Ovary (tissue), 9 donors: ENCODE measurements around the gene SKI. TPM values are rescaled to one million over a fixed set of nuclear protein-coding genes. Genes with fewer than 3 reads are reported as not detected.

Experiments
- DNase-seq, 5 donors: peaks; one replicate each; pipeline ENCODE4 v3.0.0-alpha.2; 2019 to 2020
- H3K27ac ChIP-seq, 2 donors: fragments of 200-600 bp; one replicate each; pipeline versions ENCODE4 v1.5.1 to v1.8.0; 2019 to 2022
- H3K27me3 ChIP-seq: fragments of 200-600 bp; one replicate; pipeline ENCODE4 v1.8.0; 2022
- H3K36me3 ChIP-seq: fragments of 200-600 bp; sonication (generic); one replicate; pipeline ENCODE4 v1.5.1; 2019
- H3K4me1 ChIP-seq: one replicate; pipeline ENCODE4 v1.8.1; 2013; ENCODE audit warnings: mild to moderate bottlenecking, moderate library complexity; ENCODE audit not compliant: insufficient read depth
- H3K4me3 ChIP-seq: fragments of 200-600 bp; sonication (generic); one replicate; pipeline ENCODE4 v1.5.1; 2017
- H3K9me3 ChIP-seq, 2 donors: fragments of 200-600 bp in 1 of 2; sonication (generic) in 1 of 2; one replicate each; pipeline versions ENCODE4 v1.5.1 to v1.8.1; 2013 to 2019; ENCODE audit warnings: mild to moderate bottlenecking in 1 of 2, moderate library complexity in 1 of 2
- EP300 ChIP-seq: sonication (generic); formaldehyde crosslinking; IDR thresholded peaks from one replicate; pipeline ENCODE4 v1.6.1; 2017; ENCODE audit warnings: antibody characterized with exemption
- POLR2A ChIP-seq: fragments of 450-650 bp; IDR thresholded peaks from one replicate; pipeline ENCODE4 v1.6.1; 2017; ENCODE audit warnings: antibody characterized with exemption, mild to moderate bottlenecking, moderate library complexity
- WGBS, 3 donors: extraction: QIAGEN DNeasy Blood & Tissue Kit in 1 of 3; methylation state at CpG; one replicate each; pipeline versions ENCODE4 v1.1.5 to v1.1.7; 2013 to 2017; 5-methylcytosine and 5-hydroxymethylcytosine counted together
- intact Hi-C, 4 donors: fragments of 100-400 bp; cut with DNase I; formaldehyde crosslinking; loops; one replicate each; pipeline versions ENCODE4 v1.11.0 to v1.15.1; 2022 to 2023
- polyA plus RNA-seq, 2 donors: library from polyadenylated mRNA; stranded (reverse); fragments of 200-250 nt in 1 of 2; fragments of 350-450 nt in 1 of 2; fragmentation: Illumina TruSeq in 1 of 2; extraction: RNeasy Lipid Tissue Mini Kit (QIAGEN cat#74804) in 1 of 2; gene quantifications; one replicate each; pipeline ENCODE4 v1.2.3, GENCODE V29; 2013 to 2014
- total RNA-seq, 7 donors: library from RNA; depleted of rRNA in 2 of 7; stranded (reverse); fragments of >200 nt in 2 of 7; fragmentation: NEBNext Ultra II Directional in 3 of 7; extraction: Animal tissue kit (Norgen Biotek cat#: 25700) in 3 of 7; gene quantifications; one replicate each; pipeline versions ENCODE4 v1.1.0 to v1.2.4, GENCODE V29; 2016 to 2023
- TF ChIP-seq, protein P1 (sequence below), 3 donors: fragments of 450-650 bp in 2 of 3; fragments of 200-600 bp in 1 of 3; IDR thresholded peaks; one replicate each; pipeline versions ENCODE4 v1.5.1 to v1.8.0; 2016 to 2022; ENCODE audit warnings: antibody characterized with exemption in 3 of 3, mild to moderate bottlenecking in 1 of 3
- donor health status: DM: no; HTN: no; CAD: no; lungs with moderate emphysema.
- donor health status: DM: no; HTN: no; CAD: no.
- donor health status: Bipolar disorder and iron deficiency.
- donor health status: DM: yes; HTN: yes; CAD: no.
- donor health status: DM: no; HTN: no; CAD: no.
- donor health status: DM: yes; HTN: yes; CAD: no.

The SKI gene
- total and polyA plus RNA-seq, 9 donors: 27.8 to 109 (median 79.1) TPM

- H3K27me3 ChIP-seq: no peaks in the 10 kb centered on the region
- peak in 2 of 5 donors; percentile 14 to 30 for DNase-seq
Measured at GRCh38 chr1:2356911-2357845, 129.1 kb downstream of the SKI start.

GRCh38 chr1:2358072-2358471 lies 130.0 kb downstream of the SKI start:
- peak in 1 of 5 donors; percentile 29 for DNase-seq
- intact Hi-C loops: no loop called here
- Histone ChIP-seq H3K27me3 (no peaks in the 10 kb centered on the region), H3K4me1 (no peaks in the 10 kb centered on the region), H3K36me3 (no peaks in the 10 kb centered on the region), H3K27ac (no peak overlapping the region), H3K9me3 (no peaks in the 10 kb centered on the region), H3K4me3 (no peak overlapping the region)
- WGBS, 3 donors: 84 to 89% (median 87%) methylated on average over 13 of the region's 13 CpGs
- TF ChIP-seq EP300 (no peak), POLR2A (no peak)
- TF ChIP-seq, protein P1, sequence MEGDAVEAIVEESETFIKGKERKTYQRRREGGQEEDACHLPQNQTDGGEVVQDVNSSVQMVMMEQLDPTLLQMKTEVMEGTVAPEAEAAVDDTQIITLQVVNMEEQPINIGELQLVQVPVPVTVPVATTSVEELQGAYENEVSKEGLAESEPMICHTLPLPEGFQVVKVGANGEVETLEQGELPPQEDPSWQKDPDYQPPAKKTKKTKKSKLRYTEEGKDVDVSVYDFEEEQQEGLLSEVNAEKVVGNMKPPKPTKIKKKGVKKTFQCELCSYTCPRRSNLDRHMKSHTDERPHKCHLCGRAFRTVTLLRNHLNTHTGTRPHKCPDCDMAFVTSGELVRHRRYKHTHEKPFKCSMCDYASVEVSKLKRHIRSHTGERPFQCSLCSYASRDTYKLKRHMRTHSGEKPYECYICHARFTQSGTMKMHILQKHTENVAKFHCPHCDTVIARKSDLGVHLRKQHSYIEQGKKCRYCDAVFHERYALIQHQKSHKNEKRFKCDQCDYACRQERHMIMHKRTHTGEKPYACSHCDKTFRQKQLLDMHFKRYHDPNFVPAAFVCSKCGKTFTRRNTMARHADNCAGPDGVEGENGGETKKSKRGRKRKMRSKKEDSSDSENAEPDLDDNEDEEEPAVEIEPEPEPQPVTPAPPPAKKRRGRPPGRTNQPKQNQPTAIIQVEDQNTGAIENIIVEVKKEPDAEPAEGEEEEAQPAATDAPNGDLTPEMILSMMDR (IDR thresholded peaks at IDR 0.05): no peak

More at GRCh38 chr1:2356911-2357845, 129.1 kb downstream of the SKI start:
- H3K4me1 ChIP-seq: no peaks in the 10 kb centered on the region
- H3K4me3 ChIP-seq: no peak overlapping the region
- WGBS, 3 donors: 79 to 86% (median 85%) methylated on average over 33 to 37 of the region's 37 CpGs
- intact Hi-C loops: no loop called here
- TF ChIP-seq, protein P1 (IDR thresholded peaks at IDR 0.05): no peak
- no peak for TF ChIP-seq POLR2A
- no peak for TF ChIP-seq EP300
- no peak overlapping the region for H3K27ac ChIP-seq
- H3K36me3 ChIP-seq: no peaks in the 10 kb centered on the region
- no peaks in the 10 kb centered on the region for H3K9me3 ChIP-seq

- 85 to 92% (median 86%) methylated on average over 24 of the region's 24 CpGs for WGBS, 3 donors
- Histone ChIP-seq H3K9me3 (no peaks in the 10 kb centered on the region), H3K27me3 (no peaks in the 10 kb centered on the region), H3K4me1 (no peaks in the 10 kb centered on the region), H3K36me3 (no peaks in the 10 kb centered on the region), H3K4me3 (no peak overlapping the region), H3K27ac (no peak overlapping the region)
- TF ChIP-seq EP300: no peak
- TF ChIP-seq, protein P1 (IDR thresholded peaks at IDR 0.05): no peak
- TF ChIP-seq POLR2A: no peak
- peak in 2 of 5 donors; percentile 13 to 29 for DNase-seq
- intact Hi-C loops: no loop called here
Measured at GRCh38 chr1:2358651-2359640, 130.8 kb downstream of the SKI start.

Other genes starting within 250 kb of the SKI start
- gene CFAP74, start 224.5 kb upstream of the SKI start, total RNA-seq: 1 to 10 TPM in 1 of 7 donors, under 1 TPM in 5, not detected in 1; 0.10 to 8.0 (median 0.67) TPM
- gene CFAP74, start 224.5 kb upstream of the SKI start, polyA plus RNA-seq: under 1 TPM; 0.05 to 0.18 TPM
- gene GABRD, start 209.0 kb upstream of the SKI start, total RNA-seq: under 1 TPM in 2 of 7 donors, not detected in 5; 0.33 to 0.40 TPM
- gene GABRD, start 209.0 kb upstream of the SKI start, polyA plus RNA-seq: under 1 TPM in 1 of 2 donors, not detected in 1; 0.13 TPM
- gene PRKCZ, start 177.9 kb upstream of the SKI start, total RNA-seq: 10 to 100 TPM in 1 of 7 donors, 1 to 10 TPM in 6; 3.4 to 16.1 (median 5.9) TPM
- gene PRKCZ, start 177.9 kb upstream of the SKI start, polyA plus RNA-seq: 1 to 10 TPM; 3.6 to 5.3 TPM
- 10 to 100 TPM; 32.7 to 96.1 (median 61.7) TPM for gene FAAP20, start 33.5 kb upstream of the SKI start, total RNA-seq
- gene FAAP20, start 33.5 kb upstream of the SKI start, polyA plus RNA-seq: 10 to 100 TPM in 1 of 2 donors, 1 to 10 TPM in 1; 3.4 to 69.2 TPM
- 10 to 100 TPM; 15.6 to 24.2 (median 17.8) TPM for gene MORN1, start 163.2 kb downstream of the SKI start, total RNA-seq
- 1 to 10 TPM; 1.7 to 8.6 TPM for gene MORN1, start 163.2 kb downstream of the SKI start, polyA plus RNA-seq
- gene RER1, start 163.5 kb downstream of the SKI start, total RNA-seq: 100 to 1,000 TPM in 3 of 7 donors, 10 to 100 TPM in 4; 51.0 to 130 (median 99.0) TPM
- 100 to 1,000 TPM in 1 of 2 donors, 10 to 100 TPM in 1; 66.0 to 224 TPM for gene RER1, start 163.5 kb downstream of the SKI start, polyA plus RNA-seq
- gene PEX10, start 184.2 kb downstream of the SKI start, total RNA-seq: 10 to 100 TPM; 14.4 to 25.9 (median 23.0) TPM
- gene PEX10, start 184.2 kb downstream of the SKI start, polyA plus RNA-seq: 10 to 100 TPM; 14.5 to 19.3 TPM
- under 1 TPM in 6 of 7 donors, not detected in 1; 0.05 to 0.84 (median 0.47) TPM for gene PLCH2, start 248.0 kb downstream of the SKI start, total RNA-seq
- under 1 TPM; 0.08 to 0.19 TPM for gene PLCH2, start 248.0 kb downstream of the SKI start, polyA plus RNA-seq